GM13976 (cell line): ENCODE measurements around the gene GPC6.
"Not testable (repeated sequence)": the region's sequence is repeated elsewhere in the genome, so short reads cannot be mapped to it uniquely, and the experiment has no call there.

ENCODE experiments used
- DNase-seq: peaks from one replicate; pipeline ENCODE4 v3.0.0; 2012; ENCODE audit warnings: low spot score
- in situ Hi-C: fragments of 300-500 bp; cut with MboI; formaldehyde crosslinking; loops from one replicate; pipeline ENCODE4 v1.12.0; 2022; ENCODE audit warnings: low sequenced_read_pairs, mixed read lengths, inconsistent platforms; ENCODE audit not compliant: unreplicated experiment
- TF ChIP-seq, protein P1 (sequence below): IDR thresholded peaks from 2 replicates; pipeline ENCODE4 v1.5.1; 2012; ENCODE audit warnings: borderline replicate concordance, mild to moderate bottlenecking; ENCODE audit not compliant: insufficient read depth; ENCODE audit errors: extremely low read depth, missing control alignments, control extremely low read depth

Gene GPC6

DNA sequence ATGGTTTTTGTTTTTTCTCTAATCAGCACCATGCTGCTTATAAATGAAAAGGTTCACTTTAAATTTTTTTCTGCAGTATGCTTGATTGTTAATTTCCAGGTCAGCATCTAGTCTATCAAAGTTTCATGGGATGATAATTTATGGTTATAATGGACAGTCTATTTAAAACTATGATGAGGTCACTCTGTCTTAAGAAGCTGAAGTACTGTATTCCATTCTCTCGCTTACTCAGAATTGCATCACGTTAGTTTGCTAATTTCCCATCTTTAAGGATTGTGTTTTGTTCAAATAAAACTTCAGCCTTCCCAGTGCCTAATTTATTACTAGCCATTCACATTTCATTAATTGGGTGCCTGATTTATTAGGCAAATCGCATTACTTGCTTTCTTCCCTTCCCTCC lies 94.3 kb downstream of the GPC6 start:
- in situ Hi-C loops = no loop called here
- TF ChIP-seq, protein P1, sequence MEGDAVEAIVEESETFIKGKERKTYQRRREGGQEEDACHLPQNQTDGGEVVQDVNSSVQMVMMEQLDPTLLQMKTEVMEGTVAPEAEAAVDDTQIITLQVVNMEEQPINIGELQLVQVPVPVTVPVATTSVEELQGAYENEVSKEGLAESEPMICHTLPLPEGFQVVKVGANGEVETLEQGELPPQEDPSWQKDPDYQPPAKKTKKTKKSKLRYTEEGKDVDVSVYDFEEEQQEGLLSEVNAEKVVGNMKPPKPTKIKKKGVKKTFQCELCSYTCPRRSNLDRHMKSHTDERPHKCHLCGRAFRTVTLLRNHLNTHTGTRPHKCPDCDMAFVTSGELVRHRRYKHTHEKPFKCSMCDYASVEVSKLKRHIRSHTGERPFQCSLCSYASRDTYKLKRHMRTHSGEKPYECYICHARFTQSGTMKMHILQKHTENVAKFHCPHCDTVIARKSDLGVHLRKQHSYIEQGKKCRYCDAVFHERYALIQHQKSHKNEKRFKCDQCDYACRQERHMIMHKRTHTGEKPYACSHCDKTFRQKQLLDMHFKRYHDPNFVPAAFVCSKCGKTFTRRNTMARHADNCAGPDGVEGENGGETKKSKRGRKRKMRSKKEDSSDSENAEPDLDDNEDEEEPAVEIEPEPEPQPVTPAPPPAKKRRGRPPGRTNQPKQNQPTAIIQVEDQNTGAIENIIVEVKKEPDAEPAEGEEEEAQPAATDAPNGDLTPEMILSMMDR = no peak
- no peak for DNase-seq

DNA sequence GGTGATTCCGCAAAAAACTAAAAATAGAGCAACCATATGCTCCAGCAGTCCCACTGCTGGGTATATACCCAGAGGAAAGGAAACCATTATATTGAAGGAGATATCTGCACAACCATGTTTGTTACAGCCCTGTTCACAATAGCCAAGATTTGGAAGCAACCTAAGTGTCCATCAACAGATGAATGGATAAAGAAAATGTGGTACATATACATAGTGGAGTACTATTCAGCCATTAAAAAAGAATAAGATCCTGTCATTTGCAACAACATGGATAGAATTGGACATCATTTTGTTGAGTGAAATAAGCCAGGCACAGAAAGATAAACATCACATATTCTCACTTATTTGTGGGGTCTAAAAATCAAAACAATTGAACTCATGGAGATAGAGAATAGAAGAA lies 97.3 kb downstream of the GPC6 start:
- in situ Hi-C loops, DNase-seq: not testable (repeated sequence)

DNA sequence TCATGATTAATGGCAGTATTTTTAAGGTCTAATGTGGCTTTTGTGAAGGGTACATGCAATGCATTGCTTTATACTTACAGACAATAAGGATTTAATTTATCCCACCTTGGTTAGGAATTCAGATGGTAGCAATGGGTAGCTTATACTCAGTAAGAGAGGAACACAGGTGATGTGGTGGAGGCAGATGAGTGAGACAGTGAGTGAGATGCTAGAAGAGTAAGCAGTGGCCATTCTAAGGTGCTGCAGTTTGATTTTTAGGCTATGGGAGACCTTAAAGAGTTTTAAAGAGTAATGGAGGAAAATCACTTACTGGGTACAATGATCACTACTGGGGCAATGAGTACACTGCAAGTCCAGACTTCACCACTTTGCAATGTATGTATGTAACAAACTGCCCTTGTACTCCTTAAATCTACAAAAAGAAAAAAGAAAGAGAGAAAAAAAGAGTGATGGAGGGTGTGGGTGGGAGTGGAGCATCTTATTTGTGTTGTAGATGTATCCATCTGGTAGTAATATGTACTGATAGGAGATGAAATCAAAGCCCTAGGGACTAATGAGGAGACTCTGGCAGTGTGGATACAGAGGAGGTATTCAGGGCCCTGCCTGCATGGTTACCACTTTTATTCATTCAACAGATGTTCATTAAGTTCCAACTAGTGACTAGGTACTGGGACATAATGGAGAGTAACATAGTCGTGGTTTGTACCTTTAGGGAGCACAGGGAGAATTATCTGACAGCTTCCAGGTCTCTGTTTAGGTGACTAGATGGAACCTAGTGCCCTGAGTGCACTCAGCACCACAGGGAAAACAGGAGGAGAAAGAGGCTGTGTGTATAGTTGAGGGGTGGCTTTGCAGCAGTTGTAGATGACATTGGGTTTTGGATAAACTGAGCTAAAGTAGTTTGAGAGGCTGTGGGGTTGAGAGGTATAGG lies 99.0 kb downstream of the GPC6 start:
- DNase-seq = no peak
- in situ Hi-C loops = no loop called here
- TF ChIP-seq, protein P1 = no peak

DNA sequence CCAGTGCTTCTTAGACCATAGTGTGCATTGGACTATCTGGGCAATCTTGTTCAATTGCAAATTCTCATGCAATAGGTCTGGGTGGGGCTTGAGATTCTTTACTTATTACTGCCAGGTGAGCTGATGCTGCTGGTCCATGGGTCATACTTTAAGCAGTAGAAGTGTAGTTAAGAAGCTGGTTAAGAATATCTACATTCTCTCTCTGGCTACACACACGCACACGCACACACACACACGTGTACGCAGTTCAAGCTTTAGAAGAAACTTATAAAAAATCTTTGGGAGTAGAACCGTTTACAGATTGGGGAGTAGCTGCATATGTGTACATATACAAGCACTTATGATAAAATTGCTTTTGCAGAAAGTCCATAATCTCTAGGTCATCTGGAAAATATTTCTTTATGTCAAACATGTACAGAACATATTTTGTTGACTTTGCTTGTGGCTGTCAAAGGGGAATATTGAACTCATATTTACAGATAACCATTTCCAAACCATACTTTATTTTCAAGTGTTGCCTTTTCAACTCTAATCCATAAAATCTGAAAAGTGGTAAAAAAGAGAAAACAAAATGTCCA lies 99.7 kb downstream of the GPC6 start:
- DNase-seq = no peak
- in situ Hi-C loops = no loop called here
- TF ChIP-seq, protein P1 = no peak

DNA sequence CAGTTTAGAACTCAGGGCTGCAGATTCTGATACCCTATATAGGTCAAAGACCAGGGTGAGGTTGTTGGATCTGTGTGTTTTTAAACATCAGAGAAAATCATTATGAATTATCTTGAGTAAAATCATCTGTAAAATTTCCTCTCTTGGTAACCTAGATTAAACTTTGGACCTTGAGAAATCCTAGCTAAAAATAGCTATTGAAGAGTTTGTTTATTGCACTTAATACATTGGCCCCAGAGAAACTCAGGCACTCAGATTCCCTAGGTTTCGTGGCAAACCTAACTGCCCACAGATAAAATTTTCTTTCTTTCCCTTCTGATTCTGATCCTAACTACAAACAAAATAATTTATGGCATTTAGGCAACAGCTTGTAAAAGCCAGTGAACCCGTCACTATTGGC lies 102.3 kb downstream of the GPC6 start:
- in situ Hi-C loops = no loop called here
- TF ChIP-seq, protein P1 = no peak
- DNase-seq = no peak

DNA sequence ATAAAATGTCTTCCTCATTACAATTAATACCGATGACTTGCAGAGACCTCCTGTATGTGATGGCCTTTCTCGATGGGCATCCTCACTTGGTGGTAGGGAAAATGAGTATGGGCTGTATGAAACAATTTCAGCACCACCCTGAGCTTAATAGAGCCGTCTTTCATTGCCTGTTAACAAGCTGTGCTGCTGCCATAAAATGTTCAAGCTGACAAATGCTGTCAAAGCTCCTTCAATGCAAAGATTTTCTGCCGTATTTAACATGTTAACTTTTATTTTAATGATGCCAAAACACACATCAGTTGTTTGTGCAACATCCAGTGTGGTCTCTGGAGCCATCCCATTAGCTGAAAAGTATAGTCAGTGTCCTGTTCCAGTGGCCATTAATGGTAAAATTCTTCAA lies 110.1 kb downstream of the GPC6 start:
- DNase-seq = no peak
- TF ChIP-seq, protein P1 = no peak
- in situ Hi-C loops = no loop called here

DNA sequence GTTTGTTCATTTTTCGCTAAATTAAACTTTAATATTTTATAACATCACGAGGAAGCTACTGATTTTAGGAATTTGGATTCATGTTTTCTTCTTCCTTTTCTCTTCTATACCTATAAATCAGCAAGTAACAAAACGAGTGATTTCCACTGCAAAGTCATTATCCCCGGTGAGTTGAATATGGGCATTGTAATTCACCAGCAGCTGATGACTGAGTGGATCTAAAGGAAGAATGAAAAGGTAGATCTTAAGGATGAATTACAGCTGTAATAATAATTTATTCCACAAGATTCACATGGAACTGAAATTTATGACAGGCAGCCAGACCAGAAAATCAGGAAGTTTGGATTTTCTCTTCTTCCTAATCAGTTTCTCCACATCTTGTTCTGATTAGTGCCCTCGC lies 111.4 kb downstream of the GPC6 start:
- TF ChIP-seq, protein P1 = no peak
- DNase-seq = no peak
- in situ Hi-C loops = no loop called here
